Tibial artery (tissue), 4 donors: ENCODE results near the gene MCTP1.

Experiments used
- DNase-seq, 2 donors: peaks; one replicate each; pipeline ENCODE4 v3.0.0-alpha.2; 2019
- H3K27ac ChIP-seq, 2 donors: fragments of 200-600 bp; sonication (generic) in 1 of 2; 1 replicate in 1 of 2; 2 replicates in 1 of 2; pipeline ENCODE4 v1.5.1; 2018 to 2019; ENCODE audit warnings: mild to moderate bottlenecking in 1 of 2
- H3K27me3 ChIP-seq, 2 donors: fragments of 200-600 bp; sonication (generic) in 1 of 2; one replicate each; pipeline versions ENCODE4 v1.5.1 to v1.6.0; 2016 to 2019
- H3K36me3 ChIP-seq, 3 donors: fragments of 200-600 bp; sonication (generic) in 2 of 3; one replicate each; pipeline ENCODE4 v1.5.1; 2016 to 2019; ENCODE audit warnings: mild to moderate bottlenecking in 2 of 3
- H3K4me1 ChIP-seq, 4 donors: fragments of 200-600 bp; sonication (generic) in 2 of 4; 1 replicate in 3 of 4; 2 replicates in 1 of 4; pipeline ENCODE4 v1.5.1; 2016 to 2019
- H3K4me3 ChIP-seq, 2 donors: fragments of 200-600 bp; sonication (generic) in 1 of 2; 1 replicate in 1 of 2; 2 replicates in 1 of 2; pipeline ENCODE4 v1.5.1; 2018 to 2019; ENCODE audit warnings: mild to moderate bottlenecking in 2 of 2
- H3K9me3 ChIP-seq, 3 donors: fragments of 200-600 bp; sonication (generic) in 1 of 3; one replicate each; pipeline ENCODE4 v1.5.1; 2016 to 2019
- CTCF ChIP-seq, 2 experiments: fragments of 200-600 bp in 1 of 2; fragments of 450-650 bp in 1 of 2; IDR thresholded peaks; one replicate each; pipeline ENCODE4 v1.5.1; 2017 to 2019; ENCODE audit warnings: antibody characterized with exemption in 2 of 2, mild to moderate bottlenecking in 1 of 2, moderate library complexity in 1 of 2
- intact Hi-C: fragments of 100-400 bp; cut with DNase I; formaldehyde crosslinking; loops from one replicate; pipeline ENCODE4 v1.15.0; 2023; ENCODE audit warnings: low total_unique reads

MCTP1 gene

DNA sequence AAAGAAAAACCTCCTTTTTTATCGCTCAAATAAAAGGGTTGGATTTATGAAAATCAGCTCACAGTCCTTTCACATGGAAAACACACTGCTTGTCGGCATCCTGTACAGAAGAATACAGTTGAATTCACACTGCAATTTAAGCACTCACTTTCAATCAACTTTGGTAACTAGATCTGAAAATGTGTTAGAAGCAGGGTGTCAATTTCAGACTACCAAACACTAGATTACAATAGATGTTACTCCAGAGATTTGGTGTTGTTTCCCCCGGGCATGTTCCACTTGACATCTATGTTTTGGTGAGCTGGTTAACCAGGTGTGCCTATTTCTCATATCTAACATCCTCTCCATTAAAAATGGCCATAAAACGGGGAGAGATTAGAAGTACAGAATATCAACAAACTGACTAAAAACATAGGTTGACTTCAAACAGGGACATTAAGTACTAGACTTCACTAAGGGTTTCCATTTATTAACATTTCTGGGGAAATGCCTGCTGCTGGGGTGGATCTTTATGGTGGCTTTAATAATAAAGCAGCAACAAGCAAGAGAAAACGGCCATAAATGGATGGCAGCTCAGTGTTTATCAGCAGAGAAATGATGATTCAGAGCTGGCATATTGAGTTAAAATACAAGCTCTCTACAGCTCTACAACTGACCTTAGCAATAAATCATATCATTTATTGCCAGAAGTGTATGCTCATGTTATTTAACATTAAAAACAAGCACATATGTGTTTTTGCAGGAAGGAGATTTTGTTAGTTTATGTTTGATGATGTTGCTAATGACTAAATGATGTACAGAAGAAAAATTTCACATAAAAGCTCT, 507.6 kb downstream of the MCTP1 start:
- TF ChIP-seq CTCF (IDR thresholded peaks at IDR 0.05) = no peak
- intact Hi-C loops = no loop called here
- Histone ChIP-seq H3K27me3 (no peaks in the 10 kb centered on the region), H3K4me1 (no peaks in the 10 kb centered on the region), H3K9me3 (no peaks in the 10 kb centered on the region), H3K36me3 (no peaks in the 10 kb centered on the region), H3K27ac (no peak overlapping the region), H3K4me3 (no peak overlapping the region)
- DNase-seq = no peak

GRCh38 chr5:94776167-94776566, 508.7 kb downstream of the MCTP1 start:
- H3K27me3 ChIP-seq = no peaks in the 10 kb centered on the region
- H3K9me3 ChIP-seq = no peaks in the 10 kb centered on the region
- no peaks in the 10 kb centered on the region for H3K36me3 ChIP-seq
- DNase-seq = no peak
- intact Hi-C loops = no loop called here
- no peaks in the 10 kb centered on the region for H3K4me1 ChIP-seq
- H3K27ac ChIP-seq = no peak overlapping the region
- no peak overlapping the region for H3K4me3 ChIP-seq
- TF ChIP-seq CTCF (IDR thresholded peaks at IDR 0.05) = no peak

DNA sequence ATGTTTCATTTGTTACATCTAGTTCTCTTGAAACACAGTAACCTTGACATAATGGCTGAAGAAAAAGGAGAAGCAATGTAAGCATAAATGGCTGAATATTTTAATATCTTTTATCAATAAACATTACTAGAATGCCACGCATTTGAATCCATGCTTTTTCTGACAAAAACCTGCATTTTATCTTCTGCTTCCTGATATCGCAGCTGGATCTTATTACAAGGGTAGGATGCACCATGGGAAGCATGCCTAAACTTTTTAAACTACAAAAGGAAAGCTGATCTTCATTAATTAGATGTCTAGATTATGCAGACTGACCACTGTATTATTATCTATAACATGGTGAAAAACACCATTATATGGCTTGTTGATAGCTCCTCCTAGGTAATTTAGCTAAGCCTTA, 509.8 kb downstream of the MCTP1 start:
- TF ChIP-seq CTCF (IDR thresholded peaks at IDR 0.05) = no peak
- H3K4me3 ChIP-seq = no peak overlapping the region
- no peak for DNase-seq
- H3K27ac ChIP-seq = no peak overlapping the region
- H3K9me3 ChIP-seq = no peaks in the 10 kb centered on the region
- no peaks in the 10 kb centered on the region for H3K27me3 ChIP-seq
- intact Hi-C loops = no loop called here
- H3K4me1 ChIP-seq = no peaks in the 10 kb centered on the region
- H3K36me3 ChIP-seq = no peaks in the 10 kb centered on the region

GRCh38 chr5:94771742-94772141, 513.2 kb downstream of the MCTP1 start:
- DNase-seq = no peak
- H3K9me3 ChIP-seq = no peaks in the 10 kb centered on the region
- H3K4me3 ChIP-seq = no peak overlapping the region
- intact Hi-C loops = no loop called here
- H3K36me3 ChIP-seq = no peaks in the 10 kb centered on the region
- no peak overlapping the region for H3K27ac ChIP-seq
- no peaks in the 10 kb centered on the region for H3K4me1 ChIP-seq
- TF ChIP-seq CTCF (IDR thresholded peaks at IDR 0.05) = no peak
- no peaks in the 10 kb centered on the region for H3K27me3 ChIP-seq

- H3K9me3 ChIP-seq = no peaks in the 10 kb centered on the region
- H3K36me3 ChIP-seq = no peaks in the 10 kb centered on the region
- intact Hi-C loops = no loop called here
- TF ChIP-seq CTCF (IDR thresholded peaks at IDR 0.05) = no peak
- H3K27me3 ChIP-seq = no peaks in the 10 kb centered on the region
- no peak overlapping the region for H3K4me3 ChIP-seq
- DNase-seq = no peak
- no peak overlapping the region for H3K27ac ChIP-seq
- H3K4me1 ChIP-seq = no peaks in the 10 kb centered on the region
Measured at GRCh38 chr5:94769996-94770395, 514.9 kb downstream of the MCTP1 start.
